ENCODE results near the gene BRI3. TPM values are rescaled to one million over a fixed set of nuclear protein-coding genes. Genes with fewer than 3 reads are reported as not detected.

BRI3 gene, protein sequence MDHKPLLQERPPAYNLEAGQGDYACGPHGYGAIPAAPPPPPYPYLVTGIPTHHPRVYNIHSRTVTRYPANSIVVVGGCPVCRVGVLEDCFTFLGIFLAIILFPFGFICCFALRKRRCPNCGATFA
- polyA plus RNA-seq (2013) = 49.5 TPM

DNA sequence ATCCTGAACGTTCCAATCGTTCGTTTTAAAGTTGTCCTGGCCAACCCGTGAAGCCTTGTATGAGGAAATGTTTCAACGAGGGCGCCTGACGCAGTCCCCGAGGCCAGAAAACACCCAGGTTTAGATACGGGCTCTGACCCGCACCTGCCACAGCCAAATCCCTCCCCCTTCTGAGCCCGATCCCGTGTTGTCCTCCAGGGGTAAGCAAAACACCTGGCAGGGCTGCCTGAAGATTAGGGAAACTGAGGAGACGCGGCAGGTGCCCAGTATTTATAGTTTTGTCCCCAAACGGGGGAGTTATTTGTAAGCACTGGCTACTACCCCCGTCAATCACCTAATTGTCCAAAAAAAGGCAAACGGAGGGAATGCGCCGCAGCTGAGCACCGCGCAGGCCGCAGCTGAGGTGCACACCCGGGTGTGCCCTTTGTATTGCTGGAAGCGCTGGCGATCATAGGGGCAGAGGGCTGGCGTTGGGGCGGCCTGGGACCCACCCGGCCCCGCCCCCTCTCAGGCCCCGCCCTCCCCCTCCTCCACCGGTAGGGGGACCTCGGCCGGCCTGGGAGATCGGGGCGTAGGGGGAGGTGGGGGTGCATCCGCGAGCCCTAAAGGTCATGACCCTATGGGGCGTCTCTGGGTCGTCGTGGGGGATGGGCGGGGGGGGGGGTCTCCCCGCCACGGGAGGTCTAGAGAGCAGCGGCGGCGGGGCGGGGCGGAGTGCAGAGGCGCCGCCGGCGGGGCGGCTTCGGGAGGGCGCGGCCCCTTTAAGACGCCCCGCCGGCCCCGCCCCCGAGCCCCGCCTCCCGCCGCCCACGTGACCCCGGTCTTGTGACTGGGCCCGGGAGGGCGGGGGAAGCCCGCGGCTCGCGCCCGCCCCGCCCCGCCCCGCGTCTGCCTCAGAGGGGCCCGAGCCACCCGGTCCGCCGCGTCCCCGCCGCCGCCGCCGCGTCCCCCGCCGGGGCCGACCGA, at the start of gene BRI3:
TSS of gene BRI3 (plus strand) at position 896 of the 966 bp plus-strand sequence. CDS start 110 bp downstream, outside the sequence.
- POLR2A ChIA-PET = no interaction called here
- WGBS (ENCODE audit: insufficient coverage) = 0% methylated on average over 40 of the region's 92 CpGs
- H3K27me3 ChIP-seq (replicated peaks in 2 of 5; ENCODE audit: control insufficient read depth in 4 of 5, insufficient read depth in 5 of 5, low read length in 4 of 5) = no peaks in the 10 kb centered on the region

DNA sequence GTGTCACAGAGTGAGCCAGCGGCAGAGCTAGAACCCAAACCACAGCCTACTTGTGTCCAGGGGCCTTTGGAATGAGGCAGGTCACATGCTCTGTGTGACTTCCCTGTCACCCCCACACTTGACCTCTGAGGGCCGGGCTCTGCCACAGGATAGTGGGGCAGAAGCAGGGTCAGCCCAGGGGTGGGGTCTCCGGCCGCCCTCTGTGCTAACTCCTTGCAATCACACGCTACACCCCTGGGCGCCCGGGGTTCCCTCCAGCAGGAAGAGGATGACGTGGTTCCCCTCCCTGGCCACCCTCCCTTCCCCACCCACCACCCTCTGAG, 49.3 kb upstream of the BRI3 start:
- Histone ChIP-seq H3K4me1 (ENCODE audit: control extremely low read depth in 1 of 4, control insufficient read depth in 4 of 4, insufficient read depth in 4 of 4, low read length in 3 of 4) (no peaks in the 10 kb centered on the region), H3K4me3 (ENCODE audit: control insufficient read depth in 1 of 7, extremely low read depth in 1 of 7, insufficient read depth in 4 of 7, low read depth in 2 of 7, low read length in 6 of 7) (no peak overlapping the region), H3K36me3 (ENCODE audit: control insufficient read depth in 4 of 4, insufficient read depth in 4 of 4, low read length in 3 of 4) (peaks cover 0 to 19% (median 3%) of the 10 kb centered on the region in 4 experiments), H3K27me3 (replicated peaks in 2 of 5; ENCODE audit: control insufficient read depth in 4 of 5, insufficient read depth in 5 of 5, low read length in 4 of 5) (no peaks in the 10 kb centered on the region), H3K9me3 (ENCODE audit: control extremely low read depth in 1 of 5, control insufficient read depth in 4 of 5, insufficient read depth in 2 of 5, low read depth in 1 of 5, low read length in 4 of 5) (no peaks in the 10 kb centered on the region), H3K27ac (ENCODE audit: insufficient read depth in 1 of 2, low read depth in 1 of 2, low read length in 2 of 2, poor library complexity in 1 of 2, severe bottlenecking in 2 of 2) (no peak overlapping the region)
- DNase-seq = no peak
- ChIA-PET CTCF (no interaction called here), POLR2A (no interaction called here)
- 100% methylated on average over 4 of the region's 8 CpGs for WGBS (ENCODE audit: insufficient coverage)

More for the DNA sequence above, at the start of gene BRI3:
- Histone ChIP-seq H3K27ac (ENCODE audit: insufficient read depth in 1 of 2, low read depth in 1 of 2, low read length in 2 of 2, poor library complexity in 1 of 2, severe bottlenecking in 2 of 2) (peak within 1 kb of the TSS in 1 of 2 experiments; percentile 77), H3K4me3 (ENCODE audit: control insufficient read depth in 1 of 7, extremely low read depth in 1 of 7, insufficient read depth in 4 of 7, low read depth in 2 of 7, low read length in 6 of 7) (peak within 1 kb of the TSS; percentile 46 to 88 (median 77)), H3K4me1 (ENCODE audit: control extremely low read depth in 1 of 4, control insufficient read depth in 4 of 4, insufficient read depth in 4 of 4, low read length in 3 of 4) (peaks cover 9 to 48% (median 46%) of the 10 kb centered on the region in 4 experiments), H3K36me3 (ENCODE audit: control insufficient read depth in 4 of 4, insufficient read depth in 4 of 4, low read length in 3 of 4) (peaks cover 0 to 9% (median 0%) of the 10 kb centered on the region in 4 experiments), H3K9me3 (ENCODE audit: control extremely low read depth in 1 of 5, control insufficient read depth in 4 of 5, insufficient read depth in 2 of 5, low read depth in 1 of 5, low read length in 4 of 5) (no peaks in the 10 kb centered on the region)
- DNase-seq = peak; percentile 86 to 93 (median 92)
- CTCF ChIA-PET = interaction anchor here (0.9 kb wide), 1 partner anchor 15 kb away, joined by 4 read pairs; no protein-coding TSS in a partner anchor

DNA sequence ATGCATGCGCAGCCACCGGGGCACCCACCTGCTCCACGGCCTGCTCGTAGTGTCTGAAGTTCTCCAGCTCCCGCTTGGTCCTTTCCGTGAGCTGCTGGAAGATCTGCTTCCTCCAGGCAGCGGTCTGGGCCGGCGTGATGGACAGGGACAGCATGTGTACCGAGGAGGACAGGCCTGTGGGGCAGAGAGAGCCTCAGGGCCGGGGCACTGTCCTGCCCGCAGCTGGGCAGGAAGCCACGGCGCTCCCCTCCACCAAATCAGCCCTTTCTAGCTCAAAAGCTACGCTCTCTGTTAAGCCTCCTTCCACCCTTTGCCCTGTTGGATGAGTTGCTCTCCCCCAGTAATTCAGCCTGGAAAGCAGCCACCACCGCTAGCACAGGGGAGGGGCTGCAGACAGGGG, 48.7 kb upstream of the BRI3 start:
- POLR2A ChIA-PET = no interaction called here
- 94% methylated on average over 10 of the region's 16 CpGs for WGBS (ENCODE audit: insufficient coverage)
- Histone ChIP-seq H3K36me3 (ENCODE audit: control insufficient read depth in 4 of 4, insufficient read depth in 4 of 4, low read length in 3 of 4) (peaks cover 0 to 17% (median 3%) of the 10 kb centered on the region in 4 experiments), H3K4me1 (ENCODE audit: control extremely low read depth in 1 of 4, control insufficient read depth in 4 of 4, insufficient read depth in 4 of 4, low read length in 3 of 4) (no peaks in the 10 kb centered on the region), H3K27me3 (replicated peaks in 2 of 5; ENCODE audit: control insufficient read depth in 4 of 5, insufficient read depth in 5 of 5, low read length in 4 of 5) (no peaks in the 10 kb centered on the region), H3K27ac (ENCODE audit: insufficient read depth in 1 of 2, low read depth in 1 of 2, low read length in 2 of 2, poor library complexity in 1 of 2, severe bottlenecking in 2 of 2) (no peak overlapping the region), H3K4me3 (ENCODE audit: control insufficient read depth in 1 of 7, extremely low read depth in 1 of 7, insufficient read depth in 4 of 7, low read depth in 2 of 7, low read length in 6 of 7) (no peak overlapping the region), H3K9me3 (ENCODE audit: control extremely low read depth in 1 of 5, control insufficient read depth in 4 of 5, insufficient read depth in 2 of 5, low read depth in 1 of 5, low read length in 4 of 5) (no peaks in the 10 kb centered on the region)
- CTCF ChIA-PET = no interaction called here
- no peak for DNase-seq

DNA sequence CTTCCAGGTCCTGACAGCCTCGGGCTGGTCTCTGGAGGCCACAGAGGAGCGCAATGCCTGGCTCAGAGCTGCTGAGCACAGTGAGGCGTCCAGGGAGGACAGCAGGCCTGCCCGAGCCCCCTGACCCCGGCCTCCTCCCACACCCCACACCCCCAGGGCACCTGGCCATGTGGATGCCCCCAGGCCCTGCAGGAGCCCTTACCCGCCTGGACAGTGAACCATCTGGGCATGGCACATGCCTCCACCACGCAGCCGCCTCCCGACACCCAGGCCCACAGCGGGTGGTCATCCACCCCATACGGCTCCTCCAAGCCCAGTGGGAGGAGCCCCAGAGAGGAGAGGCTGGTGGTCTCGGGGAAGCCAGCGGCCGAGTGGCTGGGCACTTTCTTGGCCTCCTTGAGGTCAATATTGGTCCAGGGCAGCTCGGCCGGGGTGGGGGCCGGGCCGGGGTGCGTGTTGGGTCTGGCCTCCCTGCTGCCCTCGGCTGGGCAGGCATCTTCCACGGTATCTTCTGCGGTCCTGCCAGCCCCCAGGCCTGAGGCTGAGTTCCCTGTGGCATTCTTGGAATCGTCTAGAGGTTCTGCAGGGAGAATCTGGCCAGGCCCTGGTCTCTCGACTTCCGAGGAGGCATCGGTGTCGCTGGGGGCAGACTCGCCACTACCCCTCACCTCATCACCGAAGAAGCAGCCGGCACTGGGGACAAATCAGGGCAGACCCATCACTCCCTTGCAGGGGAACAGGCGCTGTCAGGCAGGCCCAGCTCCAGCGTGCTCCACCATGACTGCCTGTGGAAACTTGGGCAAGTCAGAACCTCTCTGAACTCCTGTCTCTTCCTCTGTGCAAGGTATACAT, 48.0 kb upstream of the BRI3 start:
- no peak overlapping the region for H3K4me3 ChIP-seq (ENCODE audit: control insufficient read depth in 1 of 7, extremely low read depth in 1 of 7, insufficient read depth in 4 of 7, low read depth in 2 of 7, low read length in 6 of 7)
- ChIA-PET CTCF (no interaction called here), POLR2A (no interaction called here)
- no peak overlapping the region for H3K27ac ChIP-seq (ENCODE audit: insufficient read depth in 1 of 2, low read depth in 1 of 2, low read length in 2 of 2, poor library complexity in 1 of 2, severe bottlenecking in 2 of 2)
- 94% methylated on average over 21 of the region's 32 CpGs for WGBS (ENCODE audit: insufficient coverage)
- H3K36me3 ChIP-seq (ENCODE audit: control insufficient read depth in 4 of 4, insufficient read depth in 4 of 4, low read length in 3 of 4) = peaks cover 0 to 23% (median 5%) of the 10 kb centered on the region in 4 experiments
- no peak for DNase-seq
- H3K27me3 ChIP-seq (replicated peaks in 2 of 5; ENCODE audit: control insufficient read depth in 4 of 5, insufficient read depth in 5 of 5, low read length in 4 of 5) = no peaks in the 10 kb centered on the region
- no peaks in the 10 kb centered on the region for H3K4me1 ChIP-seq (ENCODE audit: control extremely low read depth in 1 of 4, control insufficient read depth in 4 of 4, insufficient read depth in 4 of 4, low read length in 3 of 4)
- H3K9me3 ChIP-seq (ENCODE audit: control extremely low read depth in 1 of 5, control insufficient read depth in 4 of 5, insufficient read depth in 2 of 5, low read depth in 1 of 5, low read length in 4 of 5) = no peaks in the 10 kb centered on the region

DNA sequence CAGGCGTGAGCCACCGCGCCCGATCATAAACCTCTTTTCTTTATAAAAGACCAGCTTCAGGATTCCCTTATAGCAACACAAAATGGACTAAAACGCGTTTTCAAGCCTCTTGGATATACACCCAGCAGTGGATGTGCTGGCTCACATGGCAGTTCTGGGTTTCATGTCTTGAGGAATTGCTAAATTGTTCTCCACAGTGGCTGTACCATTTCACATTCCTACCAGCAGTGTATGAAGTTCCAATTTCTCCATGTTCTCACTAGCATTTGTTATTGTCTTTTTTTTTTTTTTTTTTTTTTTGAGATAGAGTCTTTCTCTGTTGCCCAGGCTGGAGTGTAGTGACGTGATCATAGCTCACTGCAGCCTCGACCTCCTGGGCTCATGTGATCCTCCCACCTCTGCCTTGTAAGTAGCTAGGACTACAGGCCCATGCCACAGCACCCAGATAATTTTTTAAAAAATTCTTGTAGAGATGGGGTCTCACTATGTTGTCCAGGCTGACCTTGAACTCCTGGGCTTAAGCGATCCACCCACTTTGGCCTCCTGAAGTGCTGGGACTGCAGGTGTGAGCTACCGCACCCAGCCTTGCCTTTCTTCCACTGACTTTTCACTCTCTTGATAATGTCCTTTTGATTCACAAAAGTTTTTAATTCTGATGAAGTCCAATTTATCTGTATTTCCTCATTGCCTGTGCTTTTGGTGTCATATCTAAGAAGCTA, 46.9 kb upstream of the BRI3 start:
- 98% methylated on average over 6 of the region's 10 CpGs for WGBS (ENCODE audit: insufficient coverage)
- Histone ChIP-seq H3K4me1 (ENCODE audit: control extremely low read depth in 1 of 4, control insufficient read depth in 4 of 4, insufficient read depth in 4 of 4, low read length in 3 of 4) (no peaks in the 10 kb centered on the region), H3K27ac (ENCODE audit: insufficient read depth in 1 of 2, low read depth in 1 of 2, low read length in 2 of 2, poor library complexity in 1 of 2, severe bottlenecking in 2 of 2) (no peak overlapping the region), H3K36me3 (ENCODE audit: control insufficient read depth in 4 of 4, insufficient read depth in 4 of 4, low read length in 3 of 4) (peaks cover 0 to 27% (median 6%) of the 10 kb centered on the region in 4 experiments), H3K9me3 (ENCODE audit: control extremely low read depth in 1 of 5, control insufficient read depth in 4 of 5, insufficient read depth in 2 of 5, low read depth in 1 of 5, low read length in 4 of 5) (no peaks in the 10 kb centered on the region), H3K27me3 (replicated peaks in 2 of 5; ENCODE audit: control insufficient read depth in 4 of 5, insufficient read depth in 5 of 5, low read length in 4 of 5) (no peaks in the 10 kb centered on the region), H3K4me3 (ENCODE audit: control insufficient read depth in 1 of 7, extremely low read depth in 1 of 7, insufficient read depth in 4 of 7, low read depth in 2 of 7, low read length in 6 of 7) (no peak overlapping the region)
- no peak for DNase-seq
- ChIA-PET POLR2A (no interaction called here), CTCF (interaction anchor here (0.6 to 0.7 kb wide), 2 partner anchors 16 to 168 kb away, joined by 3 to 4 read pairs; no protein-coding TSS in a partner anchor)

DNA sequence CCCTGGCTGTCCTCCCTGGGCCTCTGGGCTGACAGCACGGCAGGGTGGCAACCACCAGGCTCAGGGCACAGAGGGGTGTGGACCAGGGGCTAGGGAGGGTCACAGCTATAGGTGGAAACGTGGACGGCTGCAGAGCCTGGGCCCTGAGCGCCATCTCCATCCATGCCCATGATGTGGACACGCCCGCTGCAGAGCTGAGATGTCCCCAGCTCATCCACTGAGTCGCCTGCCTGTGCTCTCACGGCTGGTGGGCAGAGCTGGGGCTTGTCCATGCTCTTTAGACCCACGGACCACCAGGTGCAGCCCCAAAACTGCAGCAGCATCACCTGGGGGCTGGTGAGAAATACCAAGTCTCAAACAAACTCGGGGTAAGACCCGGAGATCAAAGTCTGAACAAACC, 45.6 kb upstream of the BRI3 start:
- CTCF ChIA-PET = no interaction called here
- Histone ChIP-seq H3K27me3 (replicated peaks in 2 of 5; ENCODE audit: control insufficient read depth in 4 of 5, insufficient read depth in 5 of 5, low read length in 4 of 5) (no peaks in the 10 kb centered on the region), H3K27ac (ENCODE audit: insufficient read depth in 1 of 2, low read depth in 1 of 2, low read length in 2 of 2, poor library complexity in 1 of 2, severe bottlenecking in 2 of 2) (no peak overlapping the region), H3K36me3 (ENCODE audit: control insufficient read depth in 4 of 4, insufficient read depth in 4 of 4, low read length in 3 of 4) (peaks cover 0 to 23% (median 5%) of the 10 kb centered on the region in 4 experiments), H3K4me1 (ENCODE audit: control extremely low read depth in 1 of 4, control insufficient read depth in 4 of 4, insufficient read depth in 4 of 4, low read length in 3 of 4) (no peaks in the 10 kb centered on the region), H3K9me3 (ENCODE audit: control extremely low read depth in 1 of 5, control insufficient read depth in 4 of 5, insufficient read depth in 2 of 5, low read depth in 1 of 5, low read length in 4 of 5) (no peaks in the 10 kb centered on the region), H3K4me3 (ENCODE audit: control insufficient read depth in 1 of 7, extremely low read depth in 1 of 7, insufficient read depth in 4 of 7, low read depth in 2 of 7, low read length in 6 of 7) (no peak overlapping the region)
- DNase-seq = no peak
- POLR2A ChIA-PET = no interaction called here
- WGBS (ENCODE audit: insufficient coverage) = 95% methylated on average over 11 of the region's 11 CpGs

All from common myeloid progenitor, CD34-positive (primary cell).